NCI-H2227 treated with DMSO at 0.1 percent for 48 hours (cell line): ENCODE results near the gene NFKB1.
A peak's percentile ranks its signal among the peaks of the same experiment; 100 is the strongest.

ENCODE experiments used
- DNase-seq: peaks from one replicate; lab custom pipeline; 2025; lab: John Stamatoyannopoulos, UW

Gene NFKB1

DNA sequence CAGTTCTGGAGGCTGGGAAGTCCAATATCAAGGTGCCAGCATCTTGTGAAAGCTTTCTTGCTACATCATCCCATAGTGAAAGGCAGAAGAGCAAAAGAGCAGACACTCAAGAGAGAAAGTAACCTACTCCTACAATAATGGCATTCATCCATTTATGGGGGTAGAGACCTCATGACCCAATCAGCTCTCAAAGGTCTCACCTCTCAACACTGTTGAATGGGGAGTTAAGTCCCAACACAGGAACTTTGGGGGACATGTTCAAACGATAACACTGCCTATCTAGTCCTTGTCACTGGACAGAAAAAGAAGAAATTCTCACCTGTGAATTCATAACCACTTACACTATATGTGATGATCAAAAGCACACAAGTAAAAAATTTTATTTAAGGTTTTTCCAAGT, 6.6 kb upstream of the NFKB1 start:
- DNase-seq: no peak

DNA sequence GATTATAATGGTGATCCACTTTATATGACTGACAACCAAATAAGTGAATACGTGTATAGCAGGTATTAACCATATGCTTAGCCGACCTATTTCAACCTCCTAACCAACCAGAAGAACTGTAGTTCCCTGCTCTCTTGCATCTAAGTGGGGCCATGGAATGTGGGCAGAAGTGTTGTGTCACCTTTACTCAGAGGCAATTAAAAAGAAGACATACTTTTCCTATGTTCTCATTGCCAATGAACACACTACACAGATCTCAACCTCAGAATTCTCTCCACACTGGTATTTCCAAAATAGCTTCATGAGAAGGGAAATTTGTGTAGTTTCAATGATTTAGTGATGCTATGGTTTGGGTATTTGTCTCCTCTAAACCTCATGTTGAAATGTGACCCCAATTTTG, 3.2 kb upstream of the NFKB1 start:
- DNase-seq: no peak

DNA sequence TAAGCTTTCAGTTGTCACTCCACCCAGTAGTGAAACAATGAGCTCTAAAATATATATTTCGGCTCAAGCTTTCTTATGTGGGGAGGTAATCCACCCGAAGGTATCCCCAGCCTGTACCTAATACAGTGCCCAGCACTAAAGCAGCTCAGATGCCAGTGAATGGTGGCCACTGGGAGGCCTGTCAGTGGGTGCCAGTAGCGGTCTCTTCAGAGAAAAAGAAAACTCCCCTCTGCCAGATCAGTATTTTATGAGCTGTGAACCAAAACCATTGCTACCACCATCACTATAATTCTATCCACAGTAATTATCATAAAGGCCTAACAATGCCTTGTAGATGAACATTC, 835 bp upstream of the NFKB1 start:
- DNase-seq: no peak

DNA sequence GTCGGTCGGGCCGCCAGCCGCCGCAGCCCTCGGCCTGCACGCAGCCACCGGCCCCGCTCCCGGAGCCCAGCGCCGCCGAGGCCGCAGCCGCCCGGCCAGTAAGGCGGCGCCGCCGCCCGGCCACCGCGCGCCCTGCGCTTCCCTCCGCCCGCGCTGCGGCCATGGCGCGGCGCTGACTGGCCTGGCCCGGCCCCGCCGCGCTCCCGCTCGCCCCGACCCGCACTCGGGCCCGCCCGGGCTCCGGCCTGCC, 213 bp downstream of the NFKB1 start:
- no peak for DNase-seq

DNA sequence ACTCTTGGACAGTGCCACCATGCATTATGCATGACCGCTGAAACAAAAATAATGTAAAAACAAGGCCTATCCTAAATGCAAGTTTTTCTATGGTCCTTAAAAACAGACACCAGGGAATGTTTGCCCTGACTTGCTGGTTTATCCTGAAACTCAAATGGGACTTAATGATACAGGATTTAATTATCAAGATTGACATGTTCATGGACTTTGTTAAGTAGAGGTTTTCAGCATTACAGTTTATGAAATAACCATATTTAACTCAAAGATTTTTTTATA, 1.3 kb downstream of the NFKB1 start:
- DNase-seq: no peak

DNA sequence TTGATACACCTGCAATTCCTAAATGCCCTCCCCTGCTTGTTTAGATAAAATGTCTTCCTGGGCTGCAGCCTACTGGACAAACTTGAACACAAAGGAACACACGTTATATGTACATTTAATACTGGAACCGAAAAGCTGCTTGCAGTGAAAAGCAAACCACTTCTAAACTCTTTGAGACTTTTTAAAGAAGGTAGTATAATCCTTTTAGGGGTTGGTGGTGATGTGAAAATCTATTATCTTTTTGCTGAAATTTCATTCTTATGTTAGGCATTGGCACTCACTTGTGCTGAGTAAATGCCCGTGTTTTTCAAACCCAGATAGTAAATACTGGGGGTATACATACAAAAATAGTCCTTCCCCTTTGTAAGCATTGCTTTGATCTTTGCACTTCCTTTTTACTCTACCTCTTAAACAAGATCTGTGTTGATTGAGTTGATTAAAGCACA, 2.2 kb downstream of the NFKB1 start:
- DNase-seq: peak; percentile 11

DNA sequence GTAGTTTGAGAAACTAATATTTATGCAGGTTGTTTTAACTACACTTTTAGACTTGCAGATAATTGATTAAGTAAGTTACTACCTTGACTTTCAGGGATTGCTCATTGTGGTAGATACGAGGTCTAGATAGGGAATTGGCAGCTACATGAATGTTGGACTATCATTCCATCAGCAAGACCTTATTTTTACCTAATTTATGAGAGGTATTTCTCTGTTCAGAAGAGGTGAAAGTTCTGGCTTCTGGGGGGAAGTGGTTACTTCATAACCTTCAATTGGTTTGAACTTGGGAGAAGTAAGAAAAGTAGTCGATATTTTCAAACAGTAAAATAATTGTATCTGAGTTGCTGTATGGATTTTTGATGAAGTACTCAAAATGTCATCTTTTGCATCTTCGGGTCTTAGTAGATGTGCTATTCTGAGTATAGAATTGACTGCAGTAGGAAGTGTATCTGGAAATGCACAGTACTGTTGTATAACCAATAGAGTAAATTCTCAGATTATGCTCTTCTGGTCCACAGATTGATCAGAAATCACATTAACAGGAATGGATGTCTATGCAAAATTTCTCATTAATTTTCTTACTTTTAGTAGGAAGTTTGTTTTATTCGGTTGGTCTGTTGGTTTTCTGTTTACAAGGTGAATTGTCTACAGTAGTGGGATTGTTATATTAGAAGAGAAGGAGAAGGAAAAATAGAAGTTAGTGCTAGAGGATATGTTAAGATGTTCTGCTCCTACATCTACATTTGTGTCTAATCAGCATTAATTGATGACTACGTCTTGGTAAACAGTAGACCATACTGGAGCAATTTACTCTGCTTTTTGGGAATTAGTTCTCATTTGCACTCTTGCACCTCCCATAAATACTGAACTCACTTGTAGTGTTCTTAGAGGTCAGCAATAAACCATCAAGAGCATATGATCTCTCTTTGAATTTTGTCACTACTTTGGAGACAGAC, 3.0 kb downstream of the NFKB1 start:
- DNase-seq: no peak

DNA sequence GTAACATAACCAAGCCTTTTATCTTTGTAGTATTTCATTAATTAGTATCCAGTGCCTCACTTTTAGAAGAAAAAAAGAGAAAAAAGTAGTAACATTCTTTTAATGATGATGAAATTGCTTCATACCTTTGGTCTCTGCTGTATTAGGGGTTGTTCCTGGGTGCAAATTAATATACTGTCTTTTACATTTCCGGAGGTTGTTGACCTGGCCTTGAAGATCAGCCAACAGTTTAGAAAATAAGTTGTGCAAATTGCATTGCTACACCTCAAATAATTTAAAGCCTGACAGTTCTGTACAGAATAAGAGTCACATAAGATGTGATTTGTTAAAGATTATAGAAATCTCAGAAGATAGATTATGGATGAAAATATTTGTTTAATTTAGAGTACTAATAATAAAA, 3.8 kb downstream of the NFKB1 start:
- no peak for DNase-seq

DNA sequence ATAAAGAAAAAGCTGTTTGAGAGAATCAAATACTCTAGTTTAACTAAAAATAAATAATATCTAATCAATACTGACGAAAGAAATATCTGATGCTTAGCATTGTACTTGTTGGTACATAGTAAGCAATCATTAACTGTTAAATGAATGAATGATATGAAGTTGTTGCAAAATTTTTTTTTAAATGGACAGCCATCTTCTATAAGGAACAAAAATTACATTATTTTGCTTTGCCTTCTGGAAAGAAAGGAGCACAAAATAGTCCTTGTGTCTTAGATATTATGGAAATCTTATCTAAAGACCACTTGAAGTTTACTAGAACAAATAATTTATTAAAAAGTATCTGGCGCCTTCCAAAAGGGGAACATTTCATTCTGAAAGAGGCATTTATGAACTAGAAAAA, 4.5 kb downstream of the NFKB1 start:
- DNase-seq: no peak

DNA sequence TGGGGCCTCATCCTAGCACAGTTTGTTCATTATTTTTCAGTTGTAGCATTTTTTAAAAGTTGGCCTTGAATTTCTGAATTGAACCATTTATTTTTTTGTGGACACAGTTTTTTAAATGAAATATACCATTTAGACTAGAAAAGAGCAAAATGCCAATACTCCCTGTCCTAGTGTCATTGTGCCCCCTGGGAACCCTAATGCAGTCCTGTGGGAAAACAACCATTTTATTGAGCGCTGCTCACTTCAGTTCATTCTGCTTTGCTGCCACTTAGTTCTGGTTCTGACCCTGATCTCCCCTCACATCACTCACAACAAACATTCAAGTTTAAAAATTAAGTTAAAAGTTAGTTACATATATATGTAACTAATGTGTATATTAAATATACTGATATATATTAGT, 5.4 kb downstream of the NFKB1 start:
- DNase-seq: no peak

DNA sequence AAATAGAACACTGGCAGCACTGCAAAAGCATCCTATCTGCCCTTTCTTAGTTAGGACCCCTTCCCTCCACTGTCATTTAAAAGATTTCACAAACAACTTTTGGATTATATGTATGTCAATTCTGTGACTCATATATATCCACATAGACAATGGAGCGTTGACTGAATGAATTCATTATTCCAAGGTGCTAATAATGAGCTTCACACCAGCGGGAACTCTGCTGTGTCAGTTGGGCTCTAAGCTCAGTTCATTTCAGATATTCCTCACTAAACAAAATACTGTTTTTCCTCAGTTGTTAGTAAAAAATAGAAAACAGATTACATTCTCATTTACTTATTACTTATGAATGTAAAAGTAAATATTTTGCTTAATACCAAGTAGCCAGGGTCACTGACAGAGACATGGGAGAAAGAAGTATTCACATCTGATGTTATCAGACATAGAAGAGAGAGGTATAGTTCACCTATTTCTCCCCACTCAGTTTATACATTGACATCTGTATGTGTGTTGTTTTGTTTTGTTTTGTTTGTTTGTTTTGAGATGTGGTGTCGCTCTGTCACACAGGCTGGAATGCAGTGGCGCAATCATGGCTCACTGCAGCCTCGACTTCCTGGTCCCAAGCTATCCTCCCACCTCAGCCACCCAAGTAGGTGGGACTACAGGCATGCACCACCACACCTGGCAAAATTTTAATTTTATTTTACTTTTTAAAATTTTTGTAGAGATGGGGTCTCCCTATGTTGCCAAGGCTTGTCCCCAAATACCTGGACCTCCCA, 10.9 kb downstream of the NFKB1 start:
- DNase-seq: no peak

DNA sequence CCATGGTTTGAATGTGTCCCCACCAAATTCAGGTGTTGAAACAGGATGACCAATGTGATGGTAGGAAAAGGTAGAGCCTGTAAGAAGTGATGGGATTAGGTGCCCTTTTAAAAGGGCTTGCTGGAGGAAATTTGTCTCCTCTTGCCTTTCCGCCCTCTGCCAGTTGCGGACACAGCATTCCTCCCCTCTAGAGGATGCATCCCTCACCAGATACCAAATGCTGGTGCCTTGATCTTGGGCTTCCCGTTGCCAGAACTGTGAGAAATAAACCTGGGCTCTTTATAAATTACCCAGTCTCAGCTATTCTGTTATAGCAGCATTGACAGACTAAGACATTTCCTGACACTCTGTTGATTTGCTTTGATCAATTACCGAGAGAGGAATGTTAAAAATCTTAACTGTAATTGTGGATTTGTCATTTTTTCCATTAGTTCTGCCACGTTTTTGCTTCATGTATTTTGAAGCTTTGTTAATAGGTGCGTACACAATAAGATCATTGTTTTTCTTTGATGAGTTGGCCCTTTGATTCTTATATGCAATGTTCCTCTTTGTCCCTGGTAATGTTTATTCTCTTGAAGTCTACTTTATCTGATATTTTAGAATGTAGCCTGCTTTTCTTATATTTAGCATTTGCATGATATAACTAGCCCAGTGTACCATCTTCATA, 13.3 kb downstream of the NFKB1 start:
- no peak for DNase-seq

DNA sequence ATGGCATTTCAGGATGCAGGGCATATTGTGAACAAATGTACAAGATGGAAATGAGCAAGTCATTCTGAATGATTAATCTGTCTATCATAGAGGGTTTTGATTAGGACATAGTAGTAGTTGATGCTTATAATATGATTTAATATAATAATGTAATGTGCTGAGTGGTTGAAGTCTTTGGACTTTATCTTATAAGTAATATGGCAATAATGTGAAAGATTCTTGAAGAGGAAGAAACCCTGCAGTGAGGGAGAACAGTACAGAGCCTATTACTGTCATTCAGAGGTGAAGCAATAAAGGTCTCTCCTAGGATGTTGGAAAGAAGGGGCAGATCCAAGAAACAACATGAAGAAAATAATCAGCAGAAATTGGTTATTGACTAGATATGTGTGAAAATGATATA, 16.6 kb downstream of the NFKB1 start:
- DNase-seq: no peak

DNA sequence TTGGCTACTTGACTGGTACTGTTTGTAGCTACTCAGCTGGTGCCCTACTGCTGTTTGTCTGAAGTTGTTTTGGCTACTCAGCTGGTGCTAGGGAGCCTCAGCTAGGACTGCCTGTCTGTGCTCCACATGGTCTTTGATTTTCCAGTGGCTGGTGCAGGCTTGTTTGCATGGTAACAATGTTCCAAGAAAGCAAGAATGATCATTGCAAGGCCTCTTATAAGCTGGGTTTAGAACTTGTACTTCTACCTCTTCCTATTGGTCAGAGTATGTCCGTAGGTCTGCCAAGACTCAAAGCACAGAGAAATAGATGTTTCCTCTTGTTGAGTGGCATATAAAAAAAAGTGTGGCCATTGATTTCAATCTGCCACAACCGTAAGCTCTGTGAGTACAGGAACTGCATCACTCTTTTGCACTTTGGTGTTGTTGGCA, 17.6 kb downstream of the NFKB1 start:
- no peak for DNase-seq

DNA sequence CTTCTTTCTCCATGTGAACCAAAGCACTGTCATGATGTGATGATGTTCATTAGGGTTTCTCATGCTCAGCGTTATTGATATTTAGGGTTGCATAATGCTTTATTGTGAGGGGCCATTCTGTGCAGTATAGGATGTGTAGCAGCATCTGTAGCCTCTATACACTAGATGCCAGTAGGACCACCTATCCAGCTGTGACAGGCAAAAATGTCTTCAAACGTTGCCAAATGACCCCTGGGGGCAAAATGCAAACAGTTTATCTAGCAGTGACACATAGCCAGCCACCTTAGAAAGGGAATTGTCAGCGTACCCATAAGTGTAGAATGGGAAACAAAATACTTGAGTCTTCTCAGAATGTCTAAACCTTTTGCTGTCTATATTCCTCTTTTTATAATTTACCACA, 18.8 kb downstream of the NFKB1 start:
- no peak for DNase-seq

DNA sequence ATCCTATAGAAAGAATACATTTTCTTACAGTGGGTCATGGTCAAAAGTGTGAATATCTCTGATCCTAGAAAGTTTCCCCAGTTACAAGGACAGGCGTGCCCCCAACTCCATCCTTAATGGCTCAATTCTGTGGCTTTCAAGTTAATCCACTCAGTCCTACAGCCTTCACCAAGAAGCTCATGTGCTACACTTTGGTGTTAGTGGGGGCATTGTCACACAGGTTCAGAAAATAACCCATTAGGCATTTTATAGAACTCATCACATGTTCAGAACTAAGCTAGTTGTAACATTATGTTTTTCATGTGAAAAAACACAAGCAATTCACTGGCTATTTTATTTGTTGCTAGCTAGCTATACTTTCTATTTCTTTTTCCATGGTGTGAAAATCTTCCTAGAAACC, 20.4 kb downstream of the NFKB1 start:
- DNase-seq: no peak

DNA sequence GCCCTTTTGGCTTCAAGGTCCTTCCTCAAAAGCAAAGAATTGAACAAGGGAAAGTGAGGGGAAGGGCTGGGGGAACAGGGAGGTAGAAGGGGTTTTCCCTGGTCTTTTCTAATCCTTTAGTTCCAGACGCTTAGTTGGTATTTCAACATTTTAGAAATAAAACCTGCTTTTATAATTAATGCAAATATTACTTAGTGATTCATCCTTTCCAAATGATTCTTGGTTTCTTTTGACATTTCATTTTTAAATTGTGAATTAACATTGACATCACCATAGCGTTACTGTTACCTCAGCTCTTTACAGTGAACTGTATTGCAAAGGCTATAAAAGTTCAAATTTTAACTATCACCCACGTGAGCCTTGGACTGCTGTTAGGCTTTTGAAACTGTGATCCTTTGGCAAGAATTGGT, 20.9 kb downstream of the NFKB1 start:
- no peak for DNase-seq

DNA sequence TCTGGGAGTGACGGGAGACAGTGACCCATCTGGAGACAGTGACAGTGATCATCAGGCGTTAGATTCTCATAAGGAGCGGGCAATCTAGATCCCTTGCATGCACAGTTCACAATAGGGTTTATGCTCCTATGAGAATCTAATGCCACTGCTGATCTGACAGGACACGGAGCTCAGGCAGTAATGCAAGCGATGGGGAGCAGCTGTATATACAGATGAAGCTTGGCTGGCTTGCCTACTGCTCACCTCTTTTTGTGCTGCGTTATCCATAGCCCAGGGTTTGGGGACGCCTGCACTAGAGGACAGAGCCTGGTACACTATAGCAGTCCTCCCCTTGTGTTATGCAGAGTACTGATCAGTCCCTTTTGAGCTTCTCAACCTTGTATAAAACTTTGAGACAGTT, 23.5 kb downstream of the NFKB1 start:
- no peak for DNase-seq

DNA sequence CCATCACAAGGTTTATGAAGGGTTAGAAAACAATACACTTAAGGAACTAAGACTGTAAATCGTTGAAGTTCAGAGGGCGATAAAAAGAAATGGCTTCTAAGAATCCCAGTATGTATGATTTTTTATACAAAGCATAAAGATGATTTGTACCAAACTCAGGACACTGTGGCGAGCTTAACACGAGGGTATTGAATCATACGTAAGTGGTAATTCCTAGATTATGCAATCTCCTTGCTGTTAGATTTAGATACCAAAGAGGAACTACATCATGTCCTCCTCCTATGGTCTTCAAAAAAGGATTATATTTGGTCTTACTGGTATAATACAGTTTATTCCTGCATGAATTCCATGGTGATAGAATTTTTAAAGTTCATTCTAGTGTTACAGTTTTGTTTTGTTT, 23.9 kb downstream of the NFKB1 start:
- no peak for DNase-seq

DNA sequence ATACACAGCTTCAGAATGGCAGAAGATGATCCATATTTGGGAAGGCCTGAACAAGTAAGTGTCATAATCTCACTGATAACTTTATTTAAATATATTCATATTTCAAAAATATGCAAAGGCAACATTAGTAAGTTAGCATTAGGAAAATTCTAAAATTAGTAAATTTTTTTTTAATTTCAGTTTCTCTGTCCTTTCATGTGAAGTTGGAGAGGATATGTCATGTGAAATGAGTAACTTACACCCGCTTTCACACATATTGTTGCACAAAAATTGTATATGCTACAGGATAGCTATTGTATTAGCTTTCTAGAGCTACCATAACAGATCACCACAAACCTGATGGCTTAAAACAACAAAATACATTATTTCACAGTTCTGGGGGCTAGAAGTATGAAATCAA, 24.3 kb downstream of the NFKB1 start:
- DNase-seq: no peak

DNA sequence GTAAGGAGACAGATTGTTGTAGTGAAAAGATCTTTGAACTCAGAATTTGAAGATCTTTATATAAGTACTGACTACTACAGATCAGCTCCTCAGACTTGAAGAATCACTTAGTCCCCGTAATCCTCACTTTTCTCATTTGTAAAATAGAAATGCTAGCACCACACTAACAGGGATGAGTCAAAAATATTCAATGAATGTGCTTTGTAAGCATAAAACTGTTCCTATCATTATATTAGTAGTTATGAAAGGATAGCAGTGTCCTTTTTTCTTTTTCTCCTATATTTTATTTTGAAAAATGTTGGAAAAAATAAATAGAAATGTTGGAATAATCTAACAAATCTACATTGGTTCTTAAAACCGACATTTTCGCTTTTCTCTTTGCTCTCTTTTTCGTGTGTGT, 25.4 kb downstream of the NFKB1 start:
- DNase-seq: no peak

DNA sequence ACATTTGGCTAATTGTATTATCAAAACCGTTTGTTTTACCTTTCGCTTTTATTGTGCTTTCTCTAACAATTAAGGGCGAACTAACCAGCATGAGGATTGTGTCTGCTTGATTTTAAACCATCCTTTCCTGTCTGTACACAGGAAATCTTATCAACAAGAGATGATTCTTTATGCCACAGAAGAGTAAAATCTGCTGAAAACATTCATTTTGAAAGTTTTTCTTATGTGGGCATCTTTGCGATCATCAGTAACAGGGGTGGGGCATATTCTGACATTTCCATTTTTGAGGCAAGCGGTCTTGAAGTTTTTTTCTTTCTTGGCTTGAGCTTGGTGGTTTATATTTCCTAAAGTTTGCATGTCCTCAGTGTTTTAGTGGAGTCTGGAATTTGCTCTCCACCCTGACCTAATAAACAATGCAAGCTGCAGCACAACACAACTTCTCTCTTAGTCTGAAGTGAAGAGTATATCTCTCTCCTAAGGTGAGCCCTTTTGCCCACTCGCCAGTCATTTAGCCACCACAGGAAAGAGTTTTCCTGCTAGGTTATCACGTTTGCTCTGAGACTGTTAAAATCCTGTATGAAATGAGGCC, 26.6 kb downstream of the NFKB1 start:
- DNase-seq: no peak

DNA sequence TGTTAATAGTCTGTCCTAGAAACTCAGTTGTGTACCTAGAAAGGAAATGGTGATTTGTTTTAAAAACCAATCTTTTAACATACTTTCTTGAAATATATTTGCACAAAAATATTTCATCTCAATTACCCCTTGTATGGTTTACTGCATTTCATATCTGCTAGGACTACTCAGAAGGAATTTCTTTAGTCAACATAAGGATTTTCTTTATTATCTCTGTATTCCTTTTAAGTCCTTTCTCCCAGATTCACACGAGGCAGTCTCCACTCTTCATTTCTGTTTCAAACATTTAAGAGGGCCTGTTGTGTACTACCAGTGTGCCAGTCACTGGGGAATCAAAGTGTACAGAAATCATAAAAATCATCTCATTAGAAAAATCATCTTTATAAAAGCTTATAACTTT, 28.8 kb downstream of the NFKB1 start:
- no peak for DNase-seq
